Measurements from ENCODE around the gene KRTAP10-2. TPM values are rescaled to one million over a fixed set of nuclear protein-coding genes. Genes with fewer than 3 reads are reported as not detected.

The KRTAP10-2 gene
- total and polyA plus RNA-seq, 2 of the 4 experiments (the other 2 are of a cell fraction), result not detected

- ChIA-PET POLR2A (ENCODE audit: unreplicated experiment) (no interaction called here), CTCF (no interaction called here)
- no peak overlapping the region for H3K27ac ChIP-seq (ENCODE audit: insufficient read depth, low read length)
- no peak for DNase-seq
- no peaks in the 10 kb centered on the region for H3K79me1 ChIP-seq (ENCODE audit: low read depth in 1 of 2, low read length in 2 of 2)
- 68% methylated on average over 18 of the region's 27 CpGs; no CpG with 5 or more reads in 1 of the 2 experiments for WGBS, 2 experiments (ENCODE audit: extremely low coverage in 2 of 2, insufficient read length in 1 of 2)
- no TSS peak for BruUV-seq (replicated peaks)
- intact Hi-C loops (cut with micrococcal nuclease), result no loop called here
- H2AFZ ChIP-seq (replicated peaks; ENCODE audit: low read length, poor library complexity), result no peak overlapping the region
- no peak overlapping the region for H4K8ac ChIP-seq (ENCODE audit: low read depth in 2 of 2, low read length in 2 of 2)
- no peak overlapping the region for H2AK9ac ChIP-seq (replicated peaks; ENCODE audit: low read depth, low read length, poor library complexity)
- no peak overlapping the region for H3K23ac ChIP-seq (ENCODE audit: low read depth, low read length)
- H2BK20ac ChIP-seq (ENCODE audit: low read depth, low read length), result no peak overlapping the region
- no peak overlapping the region for H4K91ac ChIP-seq (ENCODE audit: insufficient read depth, low read depth, low read length)
- ATAC-seq (ENCODE audit: low read depth), result no peak
- H3K4me3 ChIP-seq (ENCODE audit: insufficient read depth, low read depth, low read length), result no peak overlapping the region
- H2BK120ac ChIP-seq (ENCODE audit: low read depth, low read length), result no peak overlapping the region
- dilution Hi-C loops (cut with HindIII; ENCODE audit: low sequenced_read_pairs, unreplicated experiment), result no loop called here
- no peaks in the 10 kb centered on the region for H3K9me1 ChIP-seq (ENCODE audit: insufficient read depth, low read length)
- no peak overlapping the region for H4K5ac ChIP-seq (ENCODE audit: low read depth, low read length)
- TF ChIP-seq BHLHE40 (IDR thresholded peaks at IDR 0.05; ENCODE audit: low read depth, low read length), result no peak
- TF ChIP-seq MAFK (IDR thresholded peaks at IDR 0.05; ENCODE audit: low read depth, low read length), result no peak
- no peak for TF ChIP-seq MAZ (IDR thresholded peaks at IDR 0.05; ENCODE audit: borderline replicate concordance, low read depth, low read length)
- TF ChIP-seq CEBPB (IDR thresholded peaks at IDR 0.05; ENCODE audit: low read depth, low read length), result no peak
- TF ChIP-seq NFE2L2 (IDR thresholded peaks at IDR 0.05; ENCODE audit: low read depth, low read length), result no peak
- TF ChIP-seq SMC3 (IDR thresholded peaks at IDR 0.05; ENCODE audit: low read depth, low read length), result no peak
- no peak for TF ChIP-seq ELK1 (IDR thresholded peaks at IDR 0.05; ENCODE audit: borderline replicate concordance, low read depth, low read length)
- TF ChIP-seq RFX5 (IDR thresholded peaks at IDR 0.05; ENCODE audit: low read depth, low read length), result no peak
- no peak for TF ChIP-seq USF2 (IDR thresholded peaks at IDR 0.05; ENCODE audit: low read depth, low read length)
- no peak for TF ChIP-seq POLR2A (IDR thresholded peaks at IDR 0.05; ENCODE audit: low read depth, low read length)
- no peak for TF ChIP-seq CHD1 (IDR thresholded peaks at IDR 0.05; ENCODE audit: low read depth, low read length)
- no peak for TF ChIP-seq RCOR1 (IDR thresholded peaks at IDR 0.05; ENCODE audit: insufficient replicate concordance, low read length)
- no peak for TF ChIP-seq RAD21 (IDR thresholded peaks at IDR 0.05; ENCODE audit: low read length)
- no peak for TF ChIP-seq MXI1 (IDR thresholded peaks at IDR 0.05; ENCODE audit: borderline replicate concordance, low read depth, low read length)
- no peak for TF ChIP-seq CTCF (conservative IDR thresholded peaks at IDR 0.05; ENCODE audit: low read depth, low read length)
- in situ Hi-C loops (cut with MboI; ENCODE audit: low sequenced_read_pairs), result no loop called here
- no peak overlapping the region for H3K4me2 ChIP-seq (ENCODE audit: low read depth, low read length)
- no peak overlapping the region for H3K4ac ChIP-seq (ENCODE audit: low read depth, low read length)
- H3K36me3 ChIP-seq (ENCODE audit: control insufficient read depth, insufficient read depth, low read length), result no peaks in the 10 kb centered on the region
- H2AK5ac ChIP-seq (ENCODE audit: low read depth, low read length), result no peak overlapping the region
- H3K56ac ChIP-seq (ENCODE audit: extremely low read depth, insufficient read depth, low read length), result no peak overlapping the region
- H3K18ac ChIP-seq (ENCODE audit: low read depth, low read length), result no peak overlapping the region
- H3K14ac ChIP-seq (replicated peaks; ENCODE audit: low read depth, low read length), result no peak overlapping the region
- no peak overlapping the region for H2BK5ac ChIP-seq (ENCODE audit: low read depth, low read length, poor library complexity, severe bottlenecking)
- no peaks in the 10 kb centered on the region for H4K20me1 ChIP-seq (ENCODE audit: insufficient read depth, low read length)
- H3K4me1 ChIP-seq (ENCODE audit: control insufficient read depth, insufficient read depth, low read length), result no peaks in the 10 kb centered on the region
- H3K9me3 ChIP-seq (ENCODE audit: control insufficient read depth, insufficient read depth, low read length), result peaks cover 4% of the 10 kb centered on the region
- H2BK15ac ChIP-seq (ENCODE audit: low read depth, low read length), result no peak overlapping the region
- H3K27me3 ChIP-seq (ENCODE audit: control insufficient read depth, insufficient read depth, low read length), result peaks cover 3% of the 10 kb centered on the region; the same call in 1 of the 2 replicates
- no peak overlapping the region for H3K9ac ChIP-seq (ENCODE audit: low read depth, low read length)
Observed at GRCh38 chr21:44568667-44569556, 17.6 kb upstream of the KRTAP10-2 start.

All from IMR-90 (cell line).